K562 (cell line): ENCODE data around the gene ST8SIA2.

ENCODE experiments used
- ATF2 ChIP-seq: sonication (generic); formaldehyde crosslinking; IDR thresholded peaks from 2 replicates; pipeline ENCODE4 v1.8.1; 2022; ENCODE audit warnings: missing genetic modification reagents
- CBX2 ChIP-seq: fragments of 200-600 bp; sonication (generic); IDR thresholded peaks from one replicate; pipeline ENCODE4 v1.6.1; 2012; ENCODE audit warnings: mild to moderate bottlenecking, low read length, inconsistent platforms; ENCODE audit not compliant: insufficient read depth, poor library complexity, severe bottlenecking
- CHD2 ChIP-seq: IDR thresholded peaks from 2 replicates; pipeline ENCODE4 v1.6.1; 2011; ENCODE audit warnings: low read depth, low read length
- CREB1 ChIP-seq, 2 experiments: sonication (generic) in 1 of 2; formaldehyde crosslinking in 1 of 2; IDR thresholded peaks; 2 replicates each; pipeline versions ENCODE4 v1.6.1 to v1.8.0; 2012 to 2022; ENCODE audit warnings: inconsistent platforms in 1 of 2, mild to moderate bottlenecking in 1 of 2, missing genetic modification reagents in 1 of 2, moderate library complexity in 1 of 2
- FOXA1 ChIP-seq: fragments of 450-650 bp; IDR thresholded peaks from 2 replicates; pipeline ENCODE4 v1.6.1; 2016; ENCODE audit warnings: mild to moderate bottlenecking, borderline replicate concordance
- POLR2A ChIP-seq: fragments of 450-650 bp; conservative IDR thresholded peaks from 2 replicates; pipeline ENCODE4 v1.6.1; 2016
- REST ChIP-seq, 2 experiments: fragments of 450-650 bp; formaldehyde crosslinking in 1 of 2; IDR thresholded peaks; 2 replicates each; pipeline versions ENCODE4 v1.4.0 to v1.6.1; 2014 to 2020; ENCODE audit warnings: mild to moderate bottlenecking in 2 of 2, borderline replicate concordance in 1 of 2, low read depth in 1 of 2
- ZBED1 ChIP-seq: IDR thresholded peaks from 2 replicates; pipeline ENCODE4 v1.6.1; 2014
- ZBTB7A ChIP-seq: IDR thresholded peaks from 2 replicates; pipeline ENCODE4 v1.6.1; 2011; ENCODE audit warnings: low read depth, mild to moderate bottlenecking, low read length, moderate library complexity, borderline replicate concordance; ENCODE audit not compliant: control insufficient read depth
- TF ChIP-seq, protein P1 (sequence below): fragments of 250-450 bp; sonication (Bioruptor Pico); IDR thresholded peaks from 2 replicates; pipeline ENCODE4 v1.5.0; 2020; ENCODE audit warnings: mild to moderate bottlenecking, borderline replicate concordance
- TF ChIP-seq, protein P2 (sequence below): sonication (generic); formaldehyde crosslinking; IDR thresholded peaks from 2 replicates; pipeline ENCODE4 v1.8.1; 2023; ENCODE audit warnings: mild to moderate bottlenecking, missing genetic modification reagents, moderate library complexity

GRCh38 chr15:92393071-92393979, at the start of gene ST8SIA2:
- TF ChIP-seq FOXA1 (no peak), ZBTB7A (no peak), ATF2 (no peak), REST (IDR thresholded peaks at IDR 0.05; ENCODE audit: borderline replicate concordance) (no peak), REST (CRISPR knock-in tag; IDR thresholded peaks at IDR 0.05; ENCODE audit: low read depth) (no peak), CREB1 (IDR thresholded peaks at IDR 0.05) (no peak), CREB1 (CRISPR knock-in tag; IDR thresholded peaks at IDR 0.05) (no peak), ZBED1 (no peak), POLR2A (no peak), CBX2 (no peak), CHD2 (no peak)
- TF ChIP-seq, protein P1, sequence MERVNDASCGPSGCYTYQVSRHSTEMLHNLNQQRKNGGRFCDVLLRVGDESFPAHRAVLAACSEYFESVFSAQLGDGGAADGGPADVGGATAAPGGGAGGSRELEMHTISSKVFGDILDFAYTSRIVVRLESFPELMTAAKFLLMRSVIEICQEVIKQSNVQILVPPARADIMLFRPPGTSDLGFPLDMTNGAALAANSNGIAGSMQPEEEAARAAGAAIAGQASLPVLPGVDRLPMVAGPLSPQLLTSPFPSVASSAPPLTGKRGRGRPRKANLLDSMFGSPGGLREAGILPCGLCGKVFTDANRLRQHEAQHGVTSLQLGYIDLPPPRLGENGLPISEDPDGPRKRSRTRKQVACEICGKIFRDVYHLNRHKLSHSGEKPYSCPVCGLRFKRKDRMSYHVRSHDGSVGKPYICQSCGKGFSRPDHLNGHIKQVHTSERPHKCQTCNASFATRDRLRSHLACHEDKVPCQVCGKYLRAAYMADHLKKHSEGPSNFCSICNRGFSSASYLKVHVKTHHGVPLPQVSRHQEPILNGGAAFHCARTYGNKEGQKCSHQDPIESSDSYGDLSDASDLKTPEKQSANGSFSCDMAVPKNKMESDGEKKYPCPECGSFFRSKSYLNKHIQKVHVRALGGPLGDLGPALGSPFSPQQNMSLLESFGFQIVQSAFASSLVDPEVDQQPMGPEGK = no peak
- TF ChIP-seq, protein P2, sequence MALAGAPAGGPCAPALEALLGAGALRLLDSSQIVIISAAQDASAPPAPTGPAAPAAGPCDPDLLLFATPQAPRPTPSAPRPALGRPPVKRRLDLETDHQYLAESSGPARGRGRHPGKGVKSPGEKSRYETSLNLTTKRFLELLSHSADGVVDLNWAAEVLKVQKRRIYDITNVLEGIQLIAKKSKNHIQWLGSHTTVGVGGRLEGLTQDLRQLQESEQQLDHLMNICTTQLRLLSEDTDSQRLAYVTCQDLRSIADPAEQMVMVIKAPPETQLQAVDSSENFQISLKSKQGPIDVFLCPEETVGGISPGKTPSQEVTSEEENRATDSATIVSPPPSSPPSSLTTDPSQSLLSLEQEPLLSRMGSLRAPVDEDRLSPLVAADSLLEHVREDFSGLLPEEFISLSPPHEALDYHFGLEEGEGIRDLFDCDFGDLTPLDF (CRISPR knock-in tag) = no peak
